Subcutaneous abdominal adipose tissue (tissue), 5 donors: ENCODE results near the gene KSR2.
A peak's percentile ranks its signal among the peaks of the same experiment; 100 is the strongest.

Experiments
- H3K27ac ChIP-seq: one replicate; pipeline ENCODE4 v1.7.0; 2013; ENCODE audit warnings: low read depth, mild to moderate bottlenecking, inconsistent platforms, low read length, moderate library complexity
- H3K27me3 ChIP-seq, 5 donors: one replicate each; pipeline ENCODE4 v1.7.0; 2013; ENCODE audit warnings: low read length in 5 of 5, inconsistent platforms in 1 of 5; ENCODE audit not compliant: control insufficient read depth in 5 of 5, insufficient read depth in 4 of 5
- H3K36me3 ChIP-seq, 5 donors: one replicate each; pipeline ENCODE4 v1.7.0; 2013; ENCODE audit warnings: low read length in 5 of 5; ENCODE audit not compliant: control insufficient read depth in 5 of 5, insufficient read depth in 5 of 5
- H3K4me1 ChIP-seq, 5 donors: one replicate each; pipeline ENCODE4 v1.7.0; 2013; ENCODE audit warnings: low read length in 5 of 5, mild to moderate bottlenecking in 3 of 5, moderate library complexity in 1 of 5; ENCODE audit not compliant: control insufficient read depth in 5 of 5, insufficient read depth in 5 of 5
- H3K4me3 ChIP-seq, 5 donors: one replicate each; pipeline ENCODE4 v1.7.0; 2013; ENCODE audit warnings: low read length in 5 of 5, low read depth in 1 of 5
- H3K9ac ChIP-seq, 5 donors: one replicate each; pipeline ENCODE4 v1.7.0; 2013; ENCODE audit warnings: low read length in 5 of 5, mild to moderate bottlenecking in 4 of 5, moderate library complexity in 3 of 5
- H3K9me3 ChIP-seq, 5 donors: one replicate each; pipeline ENCODE4 v1.7.0; 2013; ENCODE audit warnings: low read length in 5 of 5; ENCODE audit not compliant: control insufficient read depth in 5 of 5
- donor health status: healthy.
- donor health status: healthy.
- donor health status: healthy.
- donor health status: healthy.
- donor health status: healthy.

Gene KSR2

DNA sequence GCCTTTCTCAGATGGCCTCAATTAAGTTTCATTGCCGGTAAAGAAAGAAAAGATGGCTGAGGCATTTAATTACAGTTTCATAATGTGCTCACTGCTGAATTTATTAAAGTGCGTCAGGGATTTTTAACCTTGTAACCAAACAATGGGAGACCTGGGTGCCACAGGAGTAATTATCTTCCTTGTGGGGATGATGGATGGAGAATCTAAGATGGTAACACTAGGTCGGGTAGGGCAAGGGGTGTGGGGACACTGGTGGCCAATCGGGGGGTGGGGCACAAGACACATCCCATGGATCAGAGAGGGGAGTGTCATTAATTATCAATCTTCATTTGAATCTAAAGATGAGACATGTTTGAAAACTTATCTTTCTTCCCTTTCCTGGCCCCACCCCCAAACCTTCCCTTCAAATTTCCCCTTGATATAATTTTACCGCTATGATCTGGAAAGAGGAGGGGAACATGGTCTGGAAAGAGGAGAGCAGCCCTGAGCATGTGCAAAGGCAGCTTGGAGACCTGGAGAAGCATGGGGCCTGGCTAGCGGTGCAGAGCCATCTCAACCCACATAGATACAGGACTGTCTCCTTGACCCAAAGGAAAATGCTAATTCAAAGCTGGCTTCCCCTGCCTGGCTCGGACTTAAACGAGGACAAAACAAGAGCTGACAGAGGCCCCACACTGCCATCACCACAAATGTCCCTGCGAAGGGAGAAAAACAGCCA is 376.0 kb downstream of the KSR2 start:
- Histone ChIP-seq H3K27ac (no peak overlapping the region), H3K4me3 (no peak overlapping the region), H3K9me3 (peaks cover 0 to 15% (median 13%) of the 10 kb centered on the region in 5 donors), H3K27me3 (peaks cover 0 to 7% (median 5%) of the 10 kb centered on the region in 5 donors), H3K36me3 (no peaks in the 10 kb centered on the region), H3K4me1 (no peaks in the 10 kb centered on the region), H3K9ac (no peak overlapping the region)

DNA sequence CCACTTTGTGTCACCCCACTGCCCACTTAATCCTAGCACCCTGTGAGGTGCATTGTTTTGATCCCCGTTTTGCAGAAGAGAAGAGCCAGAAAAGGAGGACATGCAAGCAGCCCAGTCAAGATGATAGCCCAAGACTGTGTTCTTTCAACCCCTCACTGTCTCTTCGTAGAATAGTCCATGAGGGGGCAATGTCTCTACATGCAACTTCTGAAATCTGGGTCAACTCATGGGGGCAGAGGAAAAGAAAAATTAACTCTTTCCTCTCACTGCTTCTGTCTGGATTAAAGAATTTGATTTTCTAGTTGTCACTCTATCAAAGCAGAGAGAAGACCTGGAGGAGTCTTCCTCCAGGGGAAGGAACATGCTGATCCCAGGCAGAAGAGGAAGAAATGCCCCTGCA is 377.8 kb downstream of the KSR2 start:
- Histone ChIP-seq H3K36me3 (no peaks in the 10 kb centered on the region), H3K4me1 (no peaks in the 10 kb centered on the region), H3K27me3 (peaks cover 0 to 10% (median 5%) of the 10 kb centered on the region in 5 donors), H3K9me3 (peaks cover 0 to 15% (median 13%) of the 10 kb centered on the region in 5 donors), H3K4me3 (no peak overlapping the region), H3K27ac (no peak overlapping the region), H3K9ac (no peak overlapping the region)

DNA sequence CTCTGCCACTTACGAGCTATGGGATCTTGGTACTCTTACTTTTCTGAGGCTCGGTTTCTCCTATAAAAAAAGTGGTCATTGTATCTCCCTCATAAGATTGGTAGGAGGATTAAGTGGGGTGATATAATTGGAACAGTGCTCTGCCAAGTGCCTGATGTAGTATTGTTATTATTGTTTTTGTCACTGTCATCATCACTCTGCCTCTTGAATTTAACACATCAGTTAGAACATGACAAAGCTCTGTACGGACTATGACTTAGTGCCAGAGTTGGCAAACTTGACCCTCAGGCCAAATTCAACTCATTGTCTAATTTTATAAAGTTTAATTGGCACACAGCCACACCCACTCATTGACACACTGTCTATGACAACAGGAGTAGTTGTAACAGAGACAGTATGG is 378.4 kb downstream of the KSR2 start:
- peaks cover 3 to 11% (median 5%) of the 10 kb centered on the region in 5 donors for H3K27me3 ChIP-seq
- peaks cover 0 to 15% (median 13%) of the 10 kb centered on the region in 5 donors for H3K9me3 ChIP-seq
- no peak overlapping the region for H3K4me3 ChIP-seq
- no peak overlapping the region for H3K27ac ChIP-seq
- no peaks in the 10 kb centered on the region for H3K36me3 ChIP-seq
- H3K9ac ChIP-seq: no peak overlapping the region
- H3K4me1 ChIP-seq: no peaks in the 10 kb centered on the region

DNA sequence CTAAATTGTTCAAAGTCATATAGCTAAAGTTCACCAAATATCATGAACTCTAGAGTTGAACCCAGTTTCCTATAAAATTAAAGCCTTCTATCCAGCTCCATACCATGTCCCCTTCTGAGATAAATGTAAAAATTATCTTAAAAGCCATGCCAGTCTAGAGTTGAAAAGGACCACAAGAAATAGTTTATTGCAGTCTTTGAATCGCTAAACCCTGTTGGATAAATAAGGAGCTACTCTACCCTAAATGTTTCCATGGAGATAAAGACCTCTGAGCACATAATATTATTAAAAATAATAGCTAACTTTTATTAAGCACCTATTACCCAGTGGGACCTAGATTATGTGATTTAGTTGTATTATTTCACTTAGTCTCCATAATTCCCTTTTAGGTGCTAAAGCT is 379.8 kb downstream of the KSR2 start:
- H3K36me3 ChIP-seq: no peaks in the 10 kb centered on the region
- peaks cover 0 to 15% (median 13%) of the 10 kb centered on the region in 5 donors for H3K9me3 ChIP-seq
- no peak overlapping the region for H3K27ac ChIP-seq
- H3K4me3 ChIP-seq: no peak overlapping the region
- peaks cover 1 to 16% (median 8%) of the 10 kb centered on the region in 5 donors for H3K27me3 ChIP-seq
- peaks cover 0 to under 1% (median 0%) of the 10 kb centered on the region in 5 donors for H3K4me1 ChIP-seq
- no peak overlapping the region for H3K9ac ChIP-seq

DNA sequence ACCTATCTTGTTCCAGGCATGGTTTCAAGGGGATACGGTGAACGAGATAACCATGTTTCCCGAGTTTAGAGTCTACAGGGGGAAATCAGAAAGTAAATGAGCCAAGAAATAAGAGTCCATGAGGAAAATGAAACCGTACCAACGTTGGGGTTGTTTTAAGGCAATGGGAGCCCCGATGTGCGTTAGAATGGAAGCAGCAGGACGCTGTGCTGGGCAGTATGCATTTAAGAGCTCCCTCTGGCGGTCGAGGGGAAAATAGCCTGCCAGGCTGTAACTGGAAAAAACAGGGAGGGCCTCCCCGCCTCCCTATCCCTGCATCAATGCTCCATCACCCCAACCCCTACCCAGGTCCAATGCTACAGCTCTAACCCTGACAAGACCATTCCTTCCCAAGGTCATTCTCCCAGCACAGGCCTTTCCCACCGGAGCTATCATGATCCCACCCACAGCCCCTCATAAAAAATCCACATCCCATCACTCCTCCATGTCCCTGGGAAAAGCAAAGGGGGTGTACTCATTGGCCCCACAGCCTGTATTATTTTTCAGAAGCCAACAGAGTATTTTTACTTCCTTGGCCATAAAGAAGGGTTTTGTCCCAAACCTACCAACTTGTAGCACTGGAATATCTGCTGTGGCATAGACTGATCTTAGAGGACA is 381.0 kb downstream of the KSR2 start:
- peaks cover 4 to 16% (median 9%) of the 10 kb centered on the region in 5 donors for H3K27me3 ChIP-seq
- H3K36me3 ChIP-seq: no peaks in the 10 kb centered on the region
- H3K4me1 ChIP-seq: peaks cover 0 to 5% (median 0%) of the 10 kb centered on the region in 5 donors
- H3K4me3 ChIP-seq: no peak overlapping the region
- peaks cover 0 to 15% (median 13%) of the 10 kb centered on the region in 5 donors for H3K9me3 ChIP-seq
- H3K27ac ChIP-seq: no peak overlapping the region
- no peak overlapping the region for H3K9ac ChIP-seq

DNA sequence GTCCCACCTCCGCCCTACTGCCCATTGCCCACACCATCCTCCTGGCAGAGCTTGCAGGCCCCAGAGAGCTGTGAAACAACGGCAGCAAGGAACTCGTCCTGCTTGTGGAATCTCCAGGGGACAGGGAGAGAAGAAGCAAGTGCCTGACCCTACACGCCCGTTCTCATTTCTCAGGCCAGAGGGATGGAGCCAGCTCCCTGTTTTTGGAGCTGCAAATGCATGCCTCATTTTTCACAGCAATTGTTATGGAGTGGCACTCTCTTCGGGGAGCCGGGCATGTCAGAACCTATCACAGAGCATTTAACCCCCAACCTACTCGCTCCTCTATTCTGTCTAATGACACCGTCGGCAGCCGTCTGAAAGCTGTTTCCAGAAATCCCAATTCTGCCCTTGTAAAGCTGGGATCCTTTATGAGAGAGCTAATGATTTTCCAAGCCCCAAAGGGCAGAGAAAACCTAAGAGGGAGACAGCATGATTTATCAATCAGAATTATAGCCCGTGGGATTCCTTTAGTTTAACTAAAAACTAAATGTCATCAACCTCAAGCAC is 385.0 kb downstream of the KSR2 start:
- no peak overlapping the region for H3K27ac ChIP-seq
- H3K4me1 ChIP-seq: peaks cover 4 to 19% (median 13%) of the 10 kb centered on the region in 5 donors
- H3K4me3 ChIP-seq: no peak overlapping the region
- H3K9me3 ChIP-seq: no peaks in the 10 kb centered on the region
- H3K9ac ChIP-seq: no peak overlapping the region
- no peaks in the 10 kb centered on the region for H3K36me3 ChIP-seq
- peaks cover 4 to 20% (median 9%) of the 10 kb centered on the region in 5 donors for H3K27me3 ChIP-seq

DNA sequence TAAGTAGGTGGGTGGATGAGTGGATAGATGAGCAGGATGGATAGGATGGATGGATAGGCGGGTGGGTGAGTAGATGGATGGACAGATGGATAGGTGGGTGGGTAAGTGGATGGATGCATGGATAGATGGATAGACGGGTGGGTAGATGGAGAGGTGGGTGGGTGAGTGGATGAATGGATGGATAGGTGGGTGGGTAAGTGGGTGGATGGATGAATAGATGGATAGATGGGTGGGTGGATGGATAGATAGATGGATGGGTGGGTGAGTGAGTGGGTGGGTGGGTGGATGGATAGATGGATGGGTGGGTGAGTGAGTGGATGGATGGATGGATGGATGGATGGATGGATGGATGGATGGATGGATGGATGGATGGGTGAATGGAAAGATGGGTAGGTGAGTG is 385.7 kb downstream of the KSR2 start:
- peaks cover 4 to 20% (median 9%) of the 10 kb centered on the region in 5 donors for H3K27me3 ChIP-seq
- no peak overlapping the region for H3K27ac ChIP-seq
- no peak overlapping the region for H3K4me3 ChIP-seq
- H3K9ac ChIP-seq: no peak overlapping the region
- H3K9me3 ChIP-seq: no peaks in the 10 kb centered on the region
- H3K36me3 ChIP-seq: no peaks in the 10 kb centered on the region
- H3K4me1 ChIP-seq: peaks cover 4 to 19% (median 13%) of the 10 kb centered on the region in 5 donors

DNA sequence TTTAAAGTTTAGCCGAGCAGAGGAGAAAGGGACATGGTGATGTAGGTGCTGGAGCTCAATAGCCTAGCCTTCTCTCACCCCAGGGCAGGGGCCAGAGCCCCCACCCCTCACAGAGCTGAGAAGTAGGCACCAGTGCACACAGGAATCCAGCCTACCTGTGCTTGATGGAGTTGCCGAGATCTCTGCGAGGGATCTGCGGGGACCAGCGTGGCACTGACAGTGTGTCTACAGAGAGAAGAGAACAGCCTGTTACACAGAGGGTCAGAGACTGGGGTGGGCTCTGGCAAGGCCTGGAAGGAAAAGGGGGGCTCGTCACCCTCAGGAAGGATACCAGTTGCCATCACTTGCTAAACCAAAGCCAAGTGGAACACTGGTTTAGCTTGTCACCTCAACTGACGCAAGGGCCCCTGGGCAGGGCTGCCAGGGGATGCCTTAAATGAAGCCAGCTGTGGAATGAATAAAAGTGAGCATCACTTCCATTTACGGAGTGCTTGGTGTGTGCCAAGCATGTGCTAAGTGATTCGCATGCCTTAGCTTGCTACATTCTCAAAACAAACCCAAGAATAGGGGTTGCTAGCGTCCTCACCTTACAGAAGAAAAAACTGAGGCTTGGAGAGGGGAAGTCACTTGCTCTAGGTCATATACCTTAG is 386.5 kb downstream of the KSR2 start:
- Histone ChIP-seq H3K4me3 (no peak overlapping the region), H3K27me3 (peaks cover 4 to 20% (median 9%) of the 10 kb centered on the region in 5 donors), H3K9ac (no peak overlapping the region), H3K4me1 (peaks cover 4 to 19% (median 13%) of the 10 kb centered on the region in 5 donors), H3K36me3 (no peaks in the 10 kb centered on the region), H3K27ac (no peak overlapping the region), H3K9me3 (no peaks in the 10 kb centered on the region)

DNA sequence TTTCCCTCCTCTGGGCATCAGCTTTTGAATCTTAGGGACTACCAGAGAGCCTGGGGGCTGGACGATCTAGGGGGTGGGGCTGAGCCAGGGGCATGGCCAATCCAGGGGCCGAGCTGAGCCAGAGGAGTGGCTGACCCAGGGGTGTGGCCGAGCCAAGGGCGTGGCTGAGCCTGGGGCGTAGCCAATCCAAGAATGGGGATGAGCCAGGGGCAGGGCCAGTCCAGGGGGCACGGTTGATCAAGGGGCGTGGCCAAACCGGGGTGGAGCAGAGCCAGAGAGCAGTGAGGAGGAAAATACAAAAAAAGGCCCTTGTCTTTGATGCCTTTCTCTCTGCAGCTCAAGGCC is 388.1 kb downstream of the KSR2 start:
- Histone ChIP-seq H3K9ac (no peak overlapping the region), H3K4me1 (peaks cover 4 to 19% (median 13%) of the 10 kb centered on the region in 5 donors), H3K27me3 (peaks cover 4 to 15% (median 6%) of the 10 kb centered on the region in 5 donors), H3K36me3 (no peaks in the 10 kb centered on the region), H3K4me3 (peak overlapping the region in 1 of 5 donors; percentile 44), H3K27ac (no peak overlapping the region), H3K9me3 (no peaks in the 10 kb centered on the region)
